ENCODE measurements around the gene AURKA. TPM values are rescaled to one million over a fixed set of nuclear protein-coding genes. Genes with fewer than 3 reads are reported as not detected.

Gene AURKA
- 158 and 160 TPM in 2 replicates for total RNA-seq (2014; rRNA removed; shearing (Covaris generic))

DNA sequence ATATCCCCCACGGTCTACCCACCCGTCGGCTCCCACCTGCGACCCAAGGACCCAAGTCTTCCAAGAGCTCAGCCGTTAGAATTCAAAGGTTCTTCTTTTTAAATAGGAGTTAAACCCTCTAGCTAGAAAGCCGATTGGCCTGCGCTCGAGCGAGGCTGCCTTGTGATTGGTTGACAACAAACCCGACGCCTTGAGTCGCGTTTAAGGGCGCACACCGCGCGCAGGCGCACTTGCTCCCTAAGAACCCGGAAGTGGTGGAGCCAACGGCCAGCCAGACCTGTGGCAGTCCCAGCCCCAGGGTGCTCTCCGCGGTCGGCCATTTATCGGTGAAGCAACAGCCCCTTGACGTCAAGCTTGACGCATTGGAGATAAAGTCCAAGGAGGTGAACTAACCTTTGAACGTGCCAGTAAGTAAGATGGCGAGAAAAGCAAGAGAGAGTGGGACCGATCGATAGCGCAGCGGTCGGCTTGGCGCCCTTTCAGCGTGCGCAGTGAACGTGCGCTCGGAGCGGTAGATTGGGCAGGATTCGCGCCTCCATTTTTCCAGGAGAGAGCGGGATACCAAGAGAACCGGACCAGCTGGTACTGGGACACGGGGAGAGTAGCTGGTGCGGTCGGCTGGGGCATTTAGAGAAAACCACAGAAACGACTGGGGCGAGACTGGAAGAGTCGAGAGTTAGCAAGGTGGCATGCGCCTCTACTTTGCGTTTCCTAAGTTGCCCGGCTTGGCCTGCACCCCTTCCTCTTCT is at the start of gene AURKA, which contains the start of gene CSTF1:
AURKA (minus strand) TSS at position 84 of the 749 bp plus-strand sequence. CDS start 4,018 bp downstream, outside the sequence.
CSTF1 (plus strand) TSS at position 514 of the 749 bp plus-strand sequence. CDS start 2,908 bp downstream, outside the sequence.
- H3K27me3 ChIP-seq (ENCODE audit: control insufficient read depth, insufficient read depth, low read length): no peaks in the 10 kb centered on the region

DNA sequence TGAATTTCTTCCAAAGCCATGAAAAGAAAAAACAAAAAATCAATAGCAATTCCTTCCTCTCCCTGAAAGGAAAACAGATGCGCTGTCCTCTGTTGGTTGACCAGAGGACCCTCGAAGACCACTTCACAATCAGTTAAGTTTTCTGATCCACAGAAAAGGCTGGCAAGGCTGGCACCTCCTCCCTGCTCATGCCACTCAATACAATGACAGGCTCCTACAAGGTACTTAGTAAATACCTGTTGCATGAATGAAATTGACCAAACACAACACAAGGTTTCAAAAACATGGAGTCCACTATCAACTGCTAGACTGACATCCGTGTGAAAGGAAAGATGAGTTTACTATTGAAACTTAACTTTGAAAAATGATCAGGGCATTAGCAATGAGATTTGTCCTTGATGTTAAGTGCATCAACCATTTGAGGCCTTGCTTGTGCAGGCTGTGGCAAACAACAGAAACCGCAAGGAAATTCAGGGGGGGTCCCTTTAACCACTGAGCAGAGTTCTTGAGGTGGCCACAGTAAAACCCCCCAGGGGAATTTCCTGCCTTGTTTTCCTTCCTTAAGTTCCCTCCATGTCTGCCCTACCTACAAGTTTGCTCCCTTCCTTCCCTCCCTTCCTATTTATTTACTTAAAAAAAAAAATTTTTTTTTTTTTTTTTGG is 48.5 kb upstream of the AURKA start:
- no peak for DNase-seq
- Histone ChIP-seq H3K36me3 (replicated peaks; ENCODE audit: control insufficient read depth, insufficient read depth, low read length) (no peaks in the 10 kb centered on the region), H3K27me3 (ENCODE audit: control insufficient read depth, insufficient read depth, low read length) (peaks cover 4% of the 10 kb centered on the region; the same call in 1 of the 2 replicates), H3K4me3 (ENCODE audit: insufficient read depth, low read depth, low read length) (no peak overlapping the region)

More for the DNA sequence above, at the start of gene AURKA, which contains the start of gene CSTF1:
- H3K4me3 ChIP-seq (ENCODE audit: insufficient read depth, low read depth, low read length): peak within 1 kb of the TSS; percentile 100
- DNase-seq: peak; percentile 98
- peaks cover 33% of the 10 kb centered on the region for H3K36me3 ChIP-seq (replicated peaks; ENCODE audit: control insufficient read depth, insufficient read depth, low read length)

DNA sequence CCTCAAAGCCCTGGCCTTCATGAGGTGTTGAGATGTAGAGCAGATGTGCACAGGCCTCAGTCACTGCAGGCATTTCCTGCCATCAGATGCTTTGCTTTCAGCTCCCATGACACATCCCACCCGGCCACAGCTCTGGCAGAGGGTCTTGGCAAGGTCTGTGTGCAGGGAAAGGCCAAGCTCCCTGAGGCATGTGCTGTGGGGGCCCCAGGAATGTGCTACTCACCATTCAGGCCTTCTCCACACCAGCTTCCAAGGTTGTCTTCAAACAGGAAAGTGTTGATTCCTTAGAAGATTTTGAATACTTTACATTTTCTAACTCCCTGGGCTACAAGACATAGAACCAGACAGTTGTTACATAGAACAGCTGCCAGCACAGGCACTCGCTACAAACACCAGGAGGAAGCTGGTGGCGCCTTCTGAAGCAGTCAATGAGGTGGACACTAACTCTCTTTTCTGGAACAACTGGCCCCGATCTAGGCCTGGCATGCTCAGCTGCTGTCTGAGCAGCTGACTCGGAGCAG is 47.8 kb upstream of the AURKA start:
- no peak for DNase-seq
- peaks cover 4% of the 10 kb centered on the region; the same call in 1 of the 2 replicates for H3K27me3 ChIP-seq (ENCODE audit: control insufficient read depth, insufficient read depth, low read length)
- H3K4me3 ChIP-seq (ENCODE audit: insufficient read depth, low read depth, low read length): no peak overlapping the region
- H3K36me3 ChIP-seq (replicated peaks; ENCODE audit: control insufficient read depth, insufficient read depth, low read length): no peaks in the 10 kb centered on the region

DNA sequence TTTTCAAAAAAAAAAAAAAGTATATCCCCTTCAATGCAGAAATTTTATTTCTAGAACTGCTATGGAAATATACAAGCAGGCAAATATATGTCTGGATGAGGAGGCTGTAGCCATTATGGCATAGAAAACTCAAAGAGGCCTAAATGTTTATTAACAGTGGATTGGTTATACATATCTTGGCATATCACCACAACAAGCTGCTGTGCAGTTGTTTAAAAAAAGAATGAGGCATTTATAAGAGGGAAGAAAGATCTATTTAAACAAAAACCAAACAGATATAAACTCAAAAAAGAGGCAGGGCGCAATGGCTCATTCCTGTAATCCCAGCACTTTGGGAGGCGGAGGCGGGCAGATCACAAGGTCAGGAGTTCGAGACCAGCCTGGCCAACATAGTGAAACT is 46.3 kb upstream of the AURKA start:
- no peak for DNase-seq
- Histone ChIP-seq H3K4me3 (ENCODE audit: insufficient read depth, low read depth, low read length) (no peak overlapping the region), H3K36me3 (replicated peaks; ENCODE audit: control insufficient read depth, insufficient read depth, low read length) (no peaks in the 10 kb centered on the region), H3K27me3 (ENCODE audit: control insufficient read depth, insufficient read depth, low read length) (peaks cover 2% of the 10 kb centered on the region; the same call in 1 of the 2 replicates)

DNA sequence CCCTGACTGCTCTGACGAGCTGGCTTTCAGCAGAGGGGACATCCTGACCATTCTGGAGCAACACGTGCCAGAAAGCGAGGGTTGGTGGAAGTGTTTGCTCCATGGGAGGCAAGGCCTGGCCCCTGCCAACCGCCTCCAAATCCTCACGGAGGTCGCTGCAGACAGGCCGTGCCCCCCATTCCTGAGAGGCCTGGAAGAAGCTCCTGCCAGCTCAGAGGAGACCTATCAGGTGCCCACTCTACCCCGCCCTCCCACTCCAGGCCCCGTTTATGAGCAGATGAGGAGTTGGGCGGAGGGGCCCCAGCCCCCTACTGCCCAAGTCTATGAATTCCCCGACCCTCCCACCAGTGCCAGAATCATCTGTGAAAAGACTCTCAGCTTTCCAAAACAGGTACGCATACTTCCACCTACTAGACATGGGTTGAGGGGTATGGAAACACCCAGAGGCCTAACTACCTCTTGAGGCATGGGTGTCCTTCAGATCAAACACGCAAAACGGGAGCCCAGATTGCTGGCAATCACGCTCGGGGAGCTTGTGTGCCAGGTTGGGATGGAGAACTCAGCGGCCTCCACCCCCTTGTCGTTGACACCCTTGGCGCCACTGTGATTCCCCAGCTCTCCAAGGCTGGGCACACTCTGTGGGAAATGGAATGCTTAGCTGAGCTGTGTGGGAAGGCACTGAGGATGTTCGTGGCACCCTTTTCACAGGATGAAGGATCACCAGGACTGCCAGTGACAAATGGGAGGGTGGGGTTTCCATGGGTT is 45.4 kb upstream of the AURKA start:
- Histone ChIP-seq H3K36me3 (replicated peaks; ENCODE audit: control insufficient read depth, insufficient read depth, low read length) (no peaks in the 10 kb centered on the region), H3K4me3 (ENCODE audit: insufficient read depth, low read depth, low read length) (no peak overlapping the region), H3K27me3 (ENCODE audit: control insufficient read depth, insufficient read depth, low read length) (peaks cover 2% of the 10 kb centered on the region; the same call in 1 of the 2 replicates)
- DNase-seq: no peak

DNA sequence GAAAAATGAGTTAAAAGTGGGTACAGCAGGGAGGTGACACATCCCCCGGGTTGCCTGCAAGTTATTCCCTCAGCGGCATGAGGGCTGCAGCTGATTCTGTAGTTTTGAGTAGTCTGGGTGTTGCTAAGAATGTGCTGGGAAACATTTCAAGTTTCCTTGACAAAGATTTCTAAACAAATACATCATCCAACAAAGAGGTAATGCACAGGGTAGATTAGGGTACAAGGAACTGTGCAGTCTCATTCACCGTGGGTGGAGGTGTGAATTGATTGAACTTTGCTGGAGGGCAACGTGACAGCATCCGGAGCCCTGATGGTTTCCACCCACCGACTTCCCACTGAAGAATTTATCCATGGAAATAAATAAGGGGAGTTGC is 41.9 kb upstream of the AURKA start:
- no peaks in the 10 kb centered on the region for H3K36me3 ChIP-seq (replicated peaks; ENCODE audit: control insufficient read depth, insufficient read depth, low read length)
- DNase-seq: no peak
- no peak overlapping the region for H3K4me3 ChIP-seq (ENCODE audit: insufficient read depth, low read depth, low read length)

DNA sequence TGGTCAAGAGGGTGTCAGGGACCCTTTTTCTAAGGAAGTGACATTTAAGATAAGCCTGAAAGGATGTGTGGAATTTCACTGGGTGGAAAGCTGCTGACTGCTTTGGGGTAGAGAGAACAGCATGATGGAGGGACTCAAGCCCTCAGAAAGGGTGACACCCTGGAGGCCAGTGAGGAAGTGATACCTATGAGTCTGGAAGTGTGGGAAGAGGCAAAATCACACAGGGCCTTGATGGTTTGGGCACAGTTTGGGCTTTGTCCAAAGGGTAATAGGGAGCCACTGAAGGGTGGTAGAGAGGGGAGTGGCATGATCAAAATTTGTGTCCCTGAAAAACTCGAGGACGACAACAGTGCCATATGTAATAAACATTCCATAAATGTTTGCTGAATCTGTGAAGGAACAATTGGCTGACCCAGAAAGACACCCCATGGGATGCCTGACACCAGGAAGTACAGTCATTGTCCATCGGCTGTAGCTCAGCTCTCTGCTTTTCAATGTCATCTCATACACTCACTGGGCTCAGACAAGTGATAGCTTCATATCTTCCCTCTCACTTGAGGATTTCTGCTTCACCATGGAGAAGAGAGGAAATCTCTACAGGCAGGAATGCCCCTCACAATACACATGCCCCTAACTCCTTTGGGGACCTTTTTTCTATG is 41.3 kb upstream of the AURKA start:
- H3K36me3 ChIP-seq (replicated peaks; ENCODE audit: control insufficient read depth, insufficient read depth, low read length): no peaks in the 10 kb centered on the region
- no peak for DNase-seq
- peaks cover 2% of the 10 kb centered on the region for H3K27me3 ChIP-seq (ENCODE audit: control insufficient read depth, insufficient read depth, low read length)
- H3K4me3 ChIP-seq (ENCODE audit: insufficient read depth, low read depth, low read length): no peak overlapping the region

More for the DNA sequence above, 41.9 kb upstream of the AURKA start:
- H3K27me3 ChIP-seq (ENCODE audit: control insufficient read depth, insufficient read depth, low read length): peaks cover 2% of the 10 kb centered on the region; the same call in 1 of the 2 replicates

DNA sequence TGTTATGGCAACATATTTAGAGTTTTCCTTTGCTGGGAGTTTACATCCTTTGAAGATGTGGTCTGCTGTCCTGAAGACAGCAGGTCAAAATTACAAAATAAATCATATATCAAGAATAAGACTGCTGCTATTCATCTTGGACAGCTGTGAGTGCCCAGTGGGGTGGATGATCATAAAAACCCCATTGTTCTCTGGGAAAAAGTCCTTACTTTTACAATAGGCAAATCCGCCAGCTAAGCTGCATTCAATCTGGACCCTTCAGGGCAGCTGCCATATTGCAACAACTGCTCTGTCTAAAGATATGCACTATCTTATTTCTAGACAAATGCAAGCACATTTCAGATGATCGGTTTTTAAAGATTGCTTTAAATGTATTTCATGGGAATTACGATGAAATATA is 39.5 kb upstream of the AURKA start:
- no peak for DNase-seq
- H3K36me3 ChIP-seq (replicated peaks; ENCODE audit: control insufficient read depth, insufficient read depth, low read length): no peaks in the 10 kb centered on the region
- H3K27me3 ChIP-seq (ENCODE audit: control insufficient read depth, insufficient read depth, low read length): no peaks in the 10 kb centered on the region; the same call in none of the 2 replicates
- no peak overlapping the region for H3K4me3 ChIP-seq (ENCODE audit: insufficient read depth, low read depth, low read length)

DNA sequence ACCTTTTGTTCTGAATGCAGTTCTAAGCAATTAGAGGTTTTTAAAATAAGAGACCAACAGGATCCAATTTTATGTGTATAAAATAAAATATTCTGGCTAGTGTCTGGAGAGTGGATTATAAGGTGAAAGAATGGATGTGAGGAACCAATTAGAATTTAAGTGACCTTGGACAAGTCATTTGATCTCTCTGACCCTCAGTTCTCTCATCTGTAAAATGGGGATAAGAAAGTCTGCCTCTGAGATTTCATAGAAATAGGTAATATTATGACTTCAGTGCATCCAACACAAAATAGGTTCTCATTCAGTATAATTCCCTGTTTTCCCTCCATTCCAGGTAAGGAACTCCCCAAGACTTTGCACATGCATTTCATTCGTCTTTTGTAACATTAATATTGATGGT is 38.9 kb upstream of the AURKA start:
- no peak for DNase-seq
- Histone ChIP-seq H3K36me3 (replicated peaks; ENCODE audit: control insufficient read depth, insufficient read depth, low read length) (no peaks in the 10 kb centered on the region), H3K4me3 (ENCODE audit: insufficient read depth, low read depth, low read length) (no peak overlapping the region), H3K27me3 (ENCODE audit: control insufficient read depth, insufficient read depth, low read length) (no peaks in the 10 kb centered on the region; the same call in none of the 2 replicates)

DNA sequence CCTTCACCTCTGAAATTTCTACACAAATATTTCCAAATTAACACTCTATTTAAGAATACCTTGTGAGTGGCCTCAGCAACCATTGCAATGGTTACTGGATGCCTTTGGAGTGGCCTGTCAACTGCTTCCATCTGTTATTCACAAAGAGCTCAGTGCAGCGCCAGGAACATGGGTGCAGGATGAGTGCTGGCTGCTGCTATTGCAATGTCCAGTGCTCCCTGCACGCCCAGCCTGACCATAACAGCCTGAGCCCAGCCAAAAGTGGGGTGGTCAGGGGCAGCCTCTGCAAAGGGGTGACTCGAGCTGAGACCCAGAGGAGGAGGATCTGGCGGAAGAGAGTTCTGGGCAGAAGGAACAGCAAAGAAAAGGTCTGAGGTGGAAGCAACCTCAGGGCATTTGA is 38.4 kb upstream of the AURKA start:
- no peaks in the 10 kb centered on the region for H3K36me3 ChIP-seq (replicated peaks; ENCODE audit: control insufficient read depth, insufficient read depth, low read length)
- no peak overlapping the region for H3K4me3 ChIP-seq (ENCODE audit: insufficient read depth, low read depth, low read length)
- no peaks in the 10 kb centered on the region; the same call in none of the 2 replicates for H3K27me3 ChIP-seq (ENCODE audit: control insufficient read depth, insufficient read depth, low read length)
- no peak for DNase-seq

DNA sequence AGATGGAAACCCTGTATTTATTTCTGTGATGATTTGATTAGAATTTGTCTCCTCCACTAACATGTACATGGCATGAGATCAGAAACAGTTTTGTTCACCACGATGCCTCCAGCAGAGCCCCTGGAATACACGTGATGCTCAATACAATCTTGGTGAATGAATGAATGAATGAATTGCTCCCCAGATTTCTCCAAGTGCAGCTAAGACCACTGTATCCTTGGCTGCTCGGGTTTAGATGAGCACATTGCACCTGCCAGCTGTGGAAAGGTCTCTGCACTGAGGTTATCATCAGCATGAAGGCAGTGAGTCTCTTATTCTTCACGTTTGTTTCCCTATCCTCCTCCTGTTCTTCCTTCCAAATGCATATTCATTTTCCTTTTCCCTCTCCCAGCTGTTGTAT is 37.9 kb upstream of the AURKA start:
- no peak for DNase-seq
- H3K36me3 ChIP-seq (replicated peaks; ENCODE audit: control insufficient read depth, insufficient read depth, low read length): no peaks in the 10 kb centered on the region
- no peak overlapping the region for H3K4me3 ChIP-seq (ENCODE audit: insufficient read depth, low read depth, low read length)
- peaks cover 2% of the 10 kb centered on the region for H3K27me3 ChIP-seq (ENCODE audit: control insufficient read depth, insufficient read depth, low read length)

DNA sequence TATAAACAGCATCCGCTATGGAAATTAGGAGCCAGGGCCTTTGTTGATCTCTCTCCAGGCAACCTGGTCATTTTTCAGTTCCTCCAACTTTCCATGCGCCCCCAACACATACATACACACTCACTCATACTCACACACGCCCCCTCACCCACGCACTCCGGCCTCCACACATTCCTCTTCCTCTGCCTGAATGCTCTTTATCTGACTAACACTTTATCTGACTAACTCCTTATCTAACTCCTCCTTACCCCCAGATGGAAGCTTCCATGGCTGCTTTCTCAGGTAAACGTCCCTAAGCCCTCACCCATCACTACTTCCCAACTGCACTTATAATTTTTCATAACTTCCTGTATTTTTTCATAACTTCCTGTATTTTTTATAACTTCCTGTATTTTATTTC is 37.5 kb upstream of the AURKA start:
- Histone ChIP-seq H3K36me3 (replicated peaks; ENCODE audit: control insufficient read depth, insufficient read depth, low read length) (no peaks in the 10 kb centered on the region), H3K4me3 (ENCODE audit: insufficient read depth, low read depth, low read length) (no peak overlapping the region), H3K27me3 (ENCODE audit: control insufficient read depth, insufficient read depth, low read length) (peaks cover 3% of the 10 kb centered on the region)
- no peak for DNase-seq

DNA sequence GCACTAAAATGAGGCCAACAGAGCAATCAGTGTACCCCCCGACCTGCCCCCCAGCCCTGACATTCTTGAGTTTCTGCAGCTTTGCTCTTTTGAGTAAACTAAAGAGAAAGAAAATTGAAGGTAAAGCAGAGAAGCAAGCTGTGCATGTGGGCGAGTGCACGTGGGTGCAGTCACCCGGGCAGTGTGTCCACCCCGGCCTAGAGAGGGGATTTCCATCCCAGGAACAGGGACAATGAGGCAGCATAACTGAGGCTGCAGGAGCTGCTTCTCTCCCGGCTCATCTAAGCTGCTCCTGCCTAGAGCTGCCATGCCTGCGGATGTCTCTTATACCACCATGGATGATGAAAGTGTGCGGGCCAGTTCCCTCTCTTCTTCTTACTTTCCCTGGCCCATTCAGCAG is 36.9 kb upstream of the AURKA start:
- peaks cover 4% of the 10 kb centered on the region for H3K27me3 ChIP-seq (ENCODE audit: control insufficient read depth, insufficient read depth, low read length)
- DNase-seq: no peak
- no peak overlapping the region for H3K4me3 ChIP-seq (ENCODE audit: insufficient read depth, low read depth, low read length)
- no peaks in the 10 kb centered on the region for H3K36me3 ChIP-seq (replicated peaks; ENCODE audit: control insufficient read depth, insufficient read depth, low read length)

DNA sequence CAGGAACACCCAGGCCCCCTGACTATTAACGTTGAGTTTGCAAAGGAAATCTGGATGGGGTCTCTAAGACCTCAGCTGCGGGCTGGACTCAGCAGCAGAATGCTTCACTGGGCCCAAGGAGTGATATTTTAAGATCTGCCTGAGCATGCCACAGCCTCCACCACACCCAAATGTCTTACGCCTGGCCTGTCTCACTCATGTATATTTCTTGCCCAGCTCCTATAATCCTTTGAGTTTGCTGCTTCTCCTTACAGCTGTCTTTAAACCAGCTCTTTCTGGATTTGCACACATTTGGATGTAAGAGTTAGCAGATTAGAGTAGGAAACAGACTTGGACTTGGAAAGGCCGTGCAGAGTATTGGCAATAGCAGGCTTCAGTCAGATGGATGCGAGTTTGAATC is 36.4 kb upstream of the AURKA start:
- H3K27me3 ChIP-seq (ENCODE audit: control insufficient read depth, insufficient read depth, low read length): peaks cover 6% of the 10 kb centered on the region
- no peaks in the 10 kb centered on the region for H3K36me3 ChIP-seq (replicated peaks; ENCODE audit: control insufficient read depth, insufficient read depth, low read length)
- DNase-seq: no peak
- no peak overlapping the region for H3K4me3 ChIP-seq (ENCODE audit: insufficient read depth, low read depth, low read length)

Measured in H7 (cell line).